BLaER1 treated with 17β-estradiol and CSF1 and Interleukin-3, amounts not matched to agents 10 nM and 100 nM (cell line): ENCODE results near the gene DCBLD1.
A peak's percentile ranks its signal among the peaks of the same experiment; 100 is the strongest.
"Not testable (repeated sequence)": the region's sequence is repeated elsewhere in the genome, so short reads cannot be mapped to it uniquely, and the experiment has no call there.

ENCODE experiments used
- H3K27ac ChIP-seq, 11 experiments: shearing (Covaris generic); formaldehyde crosslinking; 2 replicates each; pipeline ENCODE4 v1.8.1; 2022
- H3K27me3 ChIP-seq, 11 experiments: shearing (Covaris generic); formaldehyde crosslinking; 2 replicates each; pipeline ENCODE4 v1.8.1; 2022
- H3K36me3 ChIP-seq, 11 experiments: shearing (Covaris generic); formaldehyde crosslinking; 2 replicates each; pipeline ENCODE4 v1.8.1; 2022
- H3K4me1 ChIP-seq, 10 experiments: shearing (Covaris generic); formaldehyde crosslinking; 2 replicates each; pipeline ENCODE4 v1.8.1; 2022
- H3K4me2 ChIP-seq, 11 experiments: shearing (Covaris generic); formaldehyde crosslinking; 2 replicates each; pipeline ENCODE4 v1.8.1; 2022
- H3K4me3 ChIP-seq, 10 experiments: shearing (Covaris generic); formaldehyde crosslinking; 2 replicates each; pipeline ENCODE4 v1.8.1; 2022
- H3K9ac ChIP-seq, 11 experiments: shearing (Covaris generic); formaldehyde crosslinking; 2 replicates each; pipeline ENCODE4 v1.8.1; 2022
- H3K9me3 ChIP-seq, 11 experiments: shearing (Covaris generic); formaldehyde crosslinking; replicated peaks in 1 of 11; 2 replicates each; pipeline ENCODE4 v1.8.1; 2022
- H4K20me1 ChIP-seq, 11 experiments: shearing (Covaris generic); formaldehyde crosslinking; 2 replicates each; pipeline ENCODE4 v1.8.1; 2022
- Cebpa-rat ChIP-seq, 11 experiments: shearing (Covaris generic); IDR thresholded peaks; 2 replicates each; pipeline ENCODE4 v1.8.1; 2022

The DCBLD1 gene

DNA sequence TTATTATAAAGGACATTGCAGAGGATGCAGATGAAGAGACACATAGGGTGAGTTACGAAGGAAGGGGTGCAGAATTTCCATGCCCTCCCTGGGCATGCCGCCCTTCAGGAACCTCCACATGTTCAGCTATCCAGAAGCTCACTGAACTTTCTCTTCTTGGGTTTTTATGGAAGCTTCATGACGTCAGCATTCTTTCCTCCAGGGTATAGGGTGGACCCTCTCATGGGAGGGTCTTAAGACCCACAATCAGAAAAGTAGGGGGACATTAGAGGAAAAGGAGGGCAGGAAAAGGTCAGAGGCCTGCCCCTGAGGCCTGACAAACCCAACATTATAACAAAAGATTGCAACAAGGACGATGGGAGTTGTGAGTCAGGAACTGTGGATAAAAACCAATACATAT, 14.6 kb upstream of the DCBLD1 start:
- Histone ChIP-seq H3K27ac (no peak overlapping the region), H3K4me2 (no peak overlapping the region), H4K20me1 (no peaks in the 10 kb centered on the region), H3K4me1 (peaks cover 0 to 51% (median 26%) of the 10 kb centered on the region in 10 experiments; a peak in 12 of 20 replicates), H3K9ac (no peak overlapping the region), H3K9me3 (0 out of 22 replicates have a peak, but pooled peaks cover 0 to 5% (median 0%) of the 10 kb centered on the region in 11 experiments), H3K27me3 (no peaks in the 10 kb centered on the region), H3K36me3 (no peaks in the 10 kb centered on the region), H3K4me3 (no peak overlapping the region)
- TF ChIP-seq Cebpa-rat (IDR thresholded peaks at IDR 0.05) = no peak

DNA sequence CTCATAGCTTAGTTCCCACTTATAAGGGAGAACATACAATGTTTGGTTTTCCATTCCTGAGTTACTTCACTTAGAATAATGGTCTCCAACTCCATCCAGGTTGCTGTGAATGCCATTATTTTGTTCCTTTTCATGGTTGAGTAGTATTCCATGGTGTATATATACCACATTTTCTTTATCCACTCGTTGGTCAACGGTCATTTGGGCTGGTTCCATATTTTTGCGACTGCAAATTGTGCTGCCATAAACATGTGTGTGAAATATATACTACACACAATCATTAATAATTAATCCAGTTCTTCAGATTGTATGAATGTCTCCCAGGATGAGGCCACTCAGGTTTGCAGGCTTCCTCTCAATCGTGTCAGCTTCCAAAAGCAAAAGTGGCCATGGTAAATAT, 13.9 kb upstream of the DCBLD1 start:
- H3K36me3 ChIP-seq, H3K9me3 ChIP-seq, H4K20me1 ChIP-seq, H3K9ac ChIP-seq, H3K27me3 ChIP-seq, H3K4me3 ChIP-seq: not testable (repeated sequence)
- Histone ChIP-seq H3K4me2 (peak overlapping the region in 4 of 11 experiments; percentile 66 to 83 (median 78); a peak in 10 of 22 replicates), H3K27ac (peak overlapping the region in 4 of 11 experiments; percentile 49 to 76 (median 61); a peak in 5 of 22 replicates), H3K4me1 (peaks cover 0 to 48% (median 25%) of the 10 kb centered on the region in 10 experiments; a peak in 12 of 20 replicates)

DNA sequence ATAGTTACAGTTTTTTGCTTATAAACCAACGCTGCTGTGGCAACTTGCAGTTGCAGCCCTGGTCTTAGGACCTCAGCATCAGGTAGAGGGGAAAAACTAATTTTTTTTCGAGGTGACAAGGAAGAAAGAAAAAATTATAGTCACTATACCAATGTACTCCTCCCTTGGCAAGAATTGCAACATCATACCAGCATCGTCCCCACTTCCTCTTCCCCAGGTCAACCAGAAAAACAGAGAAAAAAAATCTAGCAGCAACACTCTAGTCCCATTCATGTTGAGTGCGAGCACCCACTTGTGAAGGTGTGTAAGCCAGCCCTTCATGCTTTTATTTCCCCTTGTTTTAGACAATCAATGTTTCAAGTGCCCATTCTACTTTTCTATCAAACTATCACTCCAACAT, 13.1 kb upstream of the DCBLD1 start:
- Histone ChIP-seq H3K27ac (peak overlapping the region in 6 of 11 experiments; percentile 1 to 76 (median 53); a peak in 9 of 22 replicates), H4K20me1 (no peaks in the 10 kb centered on the region), H3K27me3 (no peaks in the 10 kb centered on the region), H3K9me3 (0 out of 22 replicates have a peak, but pooled peaks cover 0 to 5% (median 0%) of the 10 kb centered on the region in 11 experiments), H3K36me3 (no peaks in the 10 kb centered on the region), H3K4me3 (peak overlapping the region in 2 of 10 experiments; percentile 4 to 10; a peak in 1 of 20 replicates), H3K9ac (peak overlapping the region in 2 of 11 experiments; percentile 2 to 44; a peak in 2 of 22 replicates), H3K4me1 (peaks cover 0 to 40% (median 21%) of the 10 kb centered on the region in 10 experiments; a peak in 12 of 20 replicates), H3K4me2 (peak overlapping the region in 8 of 11 experiments; percentile 10 to 83 (median 66); a peak in 14 of 22 replicates)
- TF ChIP-seq Cebpa-rat (IDR thresholded peaks at IDR 0.05) = peak in 8 of 11 experiments; percentile 19 to 86 (median 62); a peak in 11 of 22 replicates

DNA sequence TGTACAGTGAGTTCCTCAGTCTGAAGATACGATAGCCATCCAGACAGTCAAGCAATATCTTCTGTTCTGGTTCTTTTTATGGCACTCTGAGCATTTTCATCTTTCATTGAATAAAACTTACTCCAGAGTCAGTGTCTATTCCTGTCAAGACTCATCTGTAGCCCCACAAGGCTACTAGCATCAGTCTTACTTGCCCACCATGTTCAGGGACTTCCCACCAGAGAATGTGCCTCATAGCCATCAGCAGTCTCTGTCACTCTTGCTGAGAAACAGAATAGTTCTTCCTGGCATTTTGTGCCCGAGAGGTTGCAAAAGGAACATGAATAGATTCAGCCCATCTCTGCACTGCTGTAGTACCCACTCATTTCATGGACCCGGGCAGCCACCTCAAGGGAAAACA, 12.7 kb upstream of the DCBLD1 start:
- Histone ChIP-seq H4K20me1 (no peaks in the 10 kb centered on the region), H3K4me3 (no peak overlapping the region), H3K36me3 (no peaks in the 10 kb centered on the region), H3K27ac (peak overlapping the region in 5 of 11 experiments; percentile 8 to 76 (median 57); a peak in 8 of 22 replicates), H3K9me3 (0 out of 22 replicates have a peak, but pooled peaks cover 0 to 5% (median 0%) of the 10 kb centered on the region in 11 experiments), H3K27me3 (no peaks in the 10 kb centered on the region), H3K4me2 (peak overlapping the region in 7 of 11 experiments; percentile 35 to 83 (median 66); a peak in 14 of 22 replicates), H3K4me1 (peaks cover 0 to 35% (median 19%) of the 10 kb centered on the region in 10 experiments; a peak in 12 of 20 replicates), H3K9ac (peak overlapping the region in 1 of 11 experiments; percentile 44; a peak in 2 of 22 replicates)
- no peak for TF ChIP-seq Cebpa-rat (IDR thresholded peaks at IDR 0.05)

DNA sequence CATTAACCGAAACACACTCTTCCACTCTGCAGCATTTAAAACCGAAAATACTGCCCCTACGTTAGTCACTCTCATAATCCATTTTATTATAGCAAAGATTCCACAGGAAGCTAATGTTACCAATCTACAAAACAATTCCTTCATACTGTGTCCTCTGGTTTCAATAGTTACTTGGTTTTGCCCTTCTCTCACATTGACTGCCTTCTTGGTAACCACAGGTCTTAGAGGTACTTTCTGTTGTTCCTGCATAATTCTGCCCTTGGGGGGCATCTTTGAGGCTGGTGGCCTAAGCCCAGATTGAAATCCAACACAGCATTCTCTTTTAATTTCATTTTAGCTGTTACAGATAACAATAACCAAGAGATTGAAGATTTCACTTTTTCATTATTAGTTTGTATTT, 9.8 kb upstream of the DCBLD1 start:
- Histone ChIP-seq H3K4me3 (no peak overlapping the region), H3K9ac (no peak overlapping the region), H3K36me3 (no peaks in the 10 kb centered on the region), H4K20me1 (no peaks in the 10 kb centered on the region), H3K9me3 (0 out of 22 replicates have a peak, but pooled peaks cover 0 to 5% (median 0%) of the 10 kb centered on the region in 11 experiments), H3K27ac (no peak overlapping the region), H3K4me1 (peaks cover 0 to 21% (median 12%) of the 10 kb centered on the region in 10 experiments; a peak in 12 of 20 replicates), H3K4me2 (no peak overlapping the region), H3K27me3 (no peaks in the 10 kb centered on the region)
- no peak for TF ChIP-seq Cebpa-rat (IDR thresholded peaks at IDR 0.05)

DNA sequence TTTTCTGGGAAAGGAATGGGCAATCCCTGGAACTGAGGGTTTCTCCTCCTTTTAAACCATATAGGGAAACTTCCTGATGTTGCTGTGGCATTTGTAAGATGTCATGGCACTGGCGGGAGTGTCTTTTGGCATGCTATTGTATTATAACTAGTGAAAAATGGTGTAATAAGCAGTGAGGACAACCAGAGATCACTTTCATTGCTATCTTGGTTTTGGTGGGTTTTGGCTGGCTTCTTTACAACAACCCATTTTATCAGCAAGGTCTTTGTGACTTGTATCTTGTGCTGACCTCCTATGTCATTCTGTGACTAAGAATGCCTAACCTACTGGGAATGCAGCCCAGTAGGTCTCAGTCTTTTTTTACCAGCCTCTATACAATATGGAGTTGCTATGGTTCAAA, 9.1 kb upstream of the DCBLD1 start:
- Histone ChIP-seq H3K27ac (no peak overlapping the region), H3K36me3 (no peaks in the 10 kb centered on the region), H4K20me1 (no peaks in the 10 kb centered on the region), H3K9ac (no peak overlapping the region), H3K27me3 (no peaks in the 10 kb centered on the region), H3K4me1 (peaks cover 0 to 21% (median 12%) of the 10 kb centered on the region in 10 experiments; a peak in 12 of 20 replicates), H3K9me3 (0 out of 22 replicates have a peak, but pooled peaks cover 0 to 5% (median 0%) of the 10 kb centered on the region in 11 experiments), H3K4me2 (no peak overlapping the region), H3K4me3 (no peak overlapping the region)
- no peak for TF ChIP-seq Cebpa-rat (IDR thresholded peaks at IDR 0.05)

DNA sequence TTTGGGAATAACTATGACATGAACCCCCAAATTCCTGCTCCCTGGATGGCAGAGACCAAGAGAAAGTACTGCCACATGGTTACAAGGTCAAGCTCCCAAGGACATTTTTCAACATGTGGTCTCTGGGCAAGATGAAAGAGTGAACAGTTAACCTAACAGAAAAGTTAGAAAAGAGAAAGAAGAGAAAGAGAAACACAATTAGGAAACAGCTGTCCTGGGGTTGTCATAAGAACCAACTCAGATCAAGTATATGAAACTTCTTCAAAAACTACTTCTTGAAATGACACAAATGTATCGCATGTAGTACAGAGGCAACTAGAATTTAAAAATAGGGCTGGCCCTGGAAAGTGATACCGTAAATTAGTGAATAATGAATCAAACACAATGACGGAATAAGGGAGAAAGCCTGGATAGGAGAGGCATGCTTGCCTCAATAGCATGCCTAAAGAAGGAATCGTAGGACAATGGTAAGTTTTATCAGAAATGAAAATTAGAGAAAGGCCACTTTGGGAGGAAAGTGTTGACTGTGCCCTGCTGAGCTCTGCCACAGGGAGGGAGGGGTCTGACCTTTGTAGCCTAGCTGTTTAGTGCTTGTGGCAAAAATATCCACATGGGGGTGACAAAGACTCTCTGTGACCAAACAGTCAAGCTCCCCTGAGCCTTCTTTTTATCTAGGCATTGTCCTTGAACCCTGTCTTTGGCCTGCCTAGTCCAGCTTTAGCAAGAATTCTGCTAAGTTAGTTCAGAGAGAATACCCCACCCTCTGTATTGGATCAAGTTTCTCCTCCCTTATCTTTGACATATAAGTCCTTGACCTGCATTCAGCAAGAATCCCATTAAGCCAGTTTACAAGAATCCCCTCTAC, 4.3 kb upstream of the DCBLD1 start:
- Histone ChIP-seq H3K9ac (no peak overlapping the region), H3K4me1 (peaks cover 0 to 4% (median 3%) of the 10 kb centered on the region in 10 experiments; a peak in 10 of 20 replicates), H3K9me3 (peaks cover 0 to 14% (median 7%) of the 10 kb centered on the region in 11 experiments; a peak in 13 of 22 replicates), H3K36me3 (no peaks in the 10 kb centered on the region), H3K4me3 (no peak overlapping the region), H3K27ac (no peak overlapping the region), H3K4me2 (no peak overlapping the region), H4K20me1 (no peaks in the 10 kb centered on the region; a peak in 1 of 22 replicates), H3K27me3 (peaks cover 18 to 26% (median 22%) of the 10 kb centered on the region in 11 experiments)
- TF ChIP-seq Cebpa-rat (IDR thresholded peaks at IDR 0.05) = no peak

DNA sequence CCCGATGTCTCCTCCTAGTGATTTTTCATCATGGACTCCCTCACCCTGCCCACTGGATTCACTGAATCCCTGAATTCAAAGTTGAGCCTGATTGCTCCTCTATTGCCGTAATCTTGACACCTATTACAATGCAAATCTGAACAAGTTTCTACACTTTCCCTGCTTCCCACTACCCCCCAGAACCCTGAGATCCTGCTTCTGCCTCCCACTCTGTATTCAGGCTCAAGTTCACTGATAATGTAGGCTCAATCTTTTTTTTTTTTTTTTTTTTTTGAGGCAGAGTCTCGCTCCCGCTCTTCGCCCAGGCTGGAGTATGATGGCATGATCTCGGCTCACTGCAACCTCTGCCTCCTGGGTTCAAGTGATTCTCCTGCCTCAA, 3.6 kb upstream of the DCBLD1 start:
- peaks cover 0 to 9% (median 7%) of the 10 kb centered on the region in 10 experiments; a peak in 10 of 20 replicates for H3K4me1 ChIP-seq
- no peak overlapping the region for H3K4me3 ChIP-seq
- H3K36me3 ChIP-seq = no peaks in the 10 kb centered on the region
- no peaks in the 10 kb centered on the region; a peak in 1 of 22 replicates for H4K20me1 ChIP-seq
- no peak for TF ChIP-seq Cebpa-rat (IDR thresholded peaks at IDR 0.05)
- H3K27me3 ChIP-seq = peaks cover 23 to 32% (median 29%) of the 10 kb centered on the region in 11 experiments
- H3K4me2 ChIP-seq = no peak overlapping the region
- peaks cover 0 to 14% (median 7%) of the 10 kb centered on the region in 11 experiments; a peak in 13 of 22 replicates for H3K9me3 ChIP-seq
- H3K27ac ChIP-seq = no peak overlapping the region
- H3K9ac ChIP-seq = no peak overlapping the region

DNA sequence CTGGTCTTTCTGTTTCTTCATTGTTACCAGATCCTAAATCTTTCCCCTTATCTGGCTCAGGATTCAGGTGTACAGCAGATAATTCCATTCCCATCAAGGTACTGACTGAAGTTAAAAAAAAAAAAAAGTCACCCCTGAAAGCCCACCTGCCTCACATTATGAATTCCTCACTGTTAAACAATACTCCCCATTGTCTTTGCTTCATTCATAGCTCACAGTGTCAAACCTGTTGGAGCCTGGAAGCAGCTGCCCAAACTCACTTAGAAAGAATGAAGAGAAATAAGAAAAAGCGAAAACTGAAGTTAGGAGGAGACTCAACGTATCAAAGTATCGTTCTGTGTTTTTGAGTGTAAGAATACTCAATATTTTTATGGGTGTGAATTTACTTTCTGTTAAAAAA, 1.8 kb upstream of the DCBLD1 start:
- H3K36me3 ChIP-seq = no peaks in the 10 kb centered on the region
- no peaks in the 10 kb centered on the region; a peak in 1 of 22 replicates for H4K20me1 ChIP-seq
- H3K4me2 ChIP-seq = no peak overlapping the region
- no peak overlapping the region for H3K9ac ChIP-seq
- H3K27ac ChIP-seq = no peak overlapping the region
- H3K4me1 ChIP-seq = peaks cover 0 to 9% (median 7%) of the 10 kb centered on the region in 10 experiments; a peak in 10 of 20 replicates
- H3K4me3 ChIP-seq = no peak overlapping the region
- peaks cover 37 to 50% (median 46%) of the 10 kb centered on the region in 11 experiments for H3K27me3 ChIP-seq
- TF ChIP-seq Cebpa-rat (IDR thresholded peaks at IDR 0.05) = no peak
- H3K9me3 ChIP-seq = peaks cover 0 to 14% (median 7%) of the 10 kb centered on the region in 11 experiments; a peak in 13 of 22 replicates
